Chondrocyte (in vitro differentiated cells): Measurements from ENCODE around the gene PRKAR1B. TPM values are rescaled to one million over a fixed set of nuclear protein-coding genes. Genes with fewer than 3 reads are reported as not detected.
A peak's percentile ranks its signal among the peaks of the same experiment; 100 is the strongest.

Experiments
- DNase-seq: peaks from one replicate; pipeline ENCODE4 v3.0.0; 2021; ENCODE audit warnings: mixed read lengths, low spot score
- H3K27ac Mint-ChIP-seq: one replicate; pipeline ENCODE4 v1.8.0; 2021; ENCODE audit warnings: mild to moderate bottlenecking, moderate library complexity, mixed read lengths; ENCODE audit not compliant: unreplicated experiment
- H3K27me3 Mint-ChIP-seq: 2 replicates; pipeline ENCODE4 v1.8.0; 2021; ENCODE audit warnings: low read depth, mixed read lengths
- H3K36me3 Mint-ChIP-seq: 2 replicates; pipeline ENCODE4 v1.8.0; 2021; ENCODE audit warnings: low read depth, mixed read lengths
- H3K4me1 Mint-ChIP-seq: 2 replicates; pipeline ENCODE4 v1.8.0; 2021; ENCODE audit warnings: low read depth, mild to moderate bottlenecking, mixed read lengths
- H3K4me3 Mint-ChIP-seq: one replicate; pipeline ENCODE4 v1.8.0; 2021; ENCODE audit warnings: mild to moderate bottlenecking, moderate library complexity, mixed read lengths; ENCODE audit not compliant: unreplicated experiment
- H3K9me3 Mint-ChIP-seq: 2 replicates; pipeline ENCODE4 v1.8.0; 2021; ENCODE audit warnings: low read depth, mixed read lengths
- total RNA-seq: library from RNA; stranded (reverse); gene quantifications from 3 replicates; pipeline ENCODE4 v1.2.1, GENCODE V29; 2021
- TF ChIP-seq, protein P1 (sequence below): fragments of 200-600 bp; sonication (generic); IDR thresholded peaks from 2 replicates; pipeline ENCODE4 v1.5.0; 2021; ENCODE audit warnings: antibody characterized with exemption, mild to moderate bottlenecking, moderate library complexity

PRKAR1B gene
- total RNA-seq, 1 donor from 2014 or later = 7.7 TPM

DNA sequence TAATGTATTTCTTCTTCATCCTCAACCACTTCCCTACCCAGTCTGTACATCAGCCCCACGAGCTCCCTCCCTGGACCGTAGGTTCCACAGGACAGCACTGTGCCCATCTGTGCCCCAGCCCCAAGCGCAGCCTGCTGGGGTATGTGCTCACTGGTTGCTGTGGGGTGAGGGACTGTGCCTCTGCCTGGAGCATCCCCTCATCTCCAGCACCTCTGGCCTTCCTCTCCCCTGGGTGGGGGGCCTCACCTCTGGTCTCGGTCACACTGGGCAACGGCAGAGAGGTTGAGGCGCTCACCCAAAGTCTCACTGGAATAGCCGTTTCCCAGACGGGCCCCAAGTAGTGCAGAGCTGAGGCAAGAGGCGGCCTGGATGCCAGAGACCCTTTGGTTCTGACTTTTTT is 1.5 kb upstream of the PRKAR1B start:
- H3K27me3 Mint-ChIP-seq = no peaks in the 10 kb centered on the region

GRCh38 chr7:727806-728460 is 852 bp upstream of the PRKAR1B start:
- H3K36me3 Mint-ChIP-seq = peaks cover 7% of the 10 kb centered on the region
- peaks cover 2% of the 10 kb centered on the region for H3K9me3 Mint-ChIP-seq
- H3K27me3 Mint-ChIP-seq = no peaks in the 10 kb centered on the region
- TF ChIP-seq, protein P1, sequence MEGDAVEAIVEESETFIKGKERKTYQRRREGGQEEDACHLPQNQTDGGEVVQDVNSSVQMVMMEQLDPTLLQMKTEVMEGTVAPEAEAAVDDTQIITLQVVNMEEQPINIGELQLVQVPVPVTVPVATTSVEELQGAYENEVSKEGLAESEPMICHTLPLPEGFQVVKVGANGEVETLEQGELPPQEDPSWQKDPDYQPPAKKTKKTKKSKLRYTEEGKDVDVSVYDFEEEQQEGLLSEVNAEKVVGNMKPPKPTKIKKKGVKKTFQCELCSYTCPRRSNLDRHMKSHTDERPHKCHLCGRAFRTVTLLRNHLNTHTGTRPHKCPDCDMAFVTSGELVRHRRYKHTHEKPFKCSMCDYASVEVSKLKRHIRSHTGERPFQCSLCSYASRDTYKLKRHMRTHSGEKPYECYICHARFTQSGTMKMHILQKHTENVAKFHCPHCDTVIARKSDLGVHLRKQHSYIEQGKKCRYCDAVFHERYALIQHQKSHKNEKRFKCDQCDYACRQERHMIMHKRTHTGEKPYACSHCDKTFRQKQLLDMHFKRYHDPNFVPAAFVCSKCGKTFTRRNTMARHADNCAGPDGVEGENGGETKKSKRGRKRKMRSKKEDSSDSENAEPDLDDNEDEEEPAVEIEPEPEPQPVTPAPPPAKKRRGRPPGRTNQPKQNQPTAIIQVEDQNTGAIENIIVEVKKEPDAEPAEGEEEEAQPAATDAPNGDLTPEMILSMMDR = peak; percentile 35
- no peak for DNase-seq
- H3K4me1 Mint-ChIP-seq = peaks cover 46% of the 10 kb centered on the region
- H3K27ac Mint-ChIP-seq = peak overlapping the region; percentile 69
- H3K4me3 Mint-ChIP-seq = peak overlapping the region; percentile 79

More for the DNA sequence above, 1.5 kb upstream of the PRKAR1B start:
- Mint-ChIP-seq H3K4me1 (peaks cover 46% of the 10 kb centered on the region), H3K9me3 (peaks cover 2% of the 10 kb centered on the region), H3K27ac (no peak overlapping the region), H3K36me3 (peaks cover 8% of the 10 kb centered on the region), H3K4me3 (peak overlapping the region; percentile 79)
- DNase-seq = peak; percentile 67
- TF ChIP-seq, protein P1 = no peak

- Mint-ChIP-seq H3K4me3 (no peak overlapping the region), H3K27ac (no peak overlapping the region), H3K9me3 (peaks cover 4% of the 10 kb centered on the region), H3K27me3 (no peaks in the 10 kb centered on the region), H3K4me1 (peaks cover 36% of the 10 kb centered on the region), H3K36me3 (peaks cover 10% of the 10 kb centered on the region)
- no peak for DNase-seq
- TF ChIP-seq, protein P1 = no peak
Measured at GRCh38 chr7:726854-727103, 302 bp downstream of the PRKAR1B start.

DNA sequence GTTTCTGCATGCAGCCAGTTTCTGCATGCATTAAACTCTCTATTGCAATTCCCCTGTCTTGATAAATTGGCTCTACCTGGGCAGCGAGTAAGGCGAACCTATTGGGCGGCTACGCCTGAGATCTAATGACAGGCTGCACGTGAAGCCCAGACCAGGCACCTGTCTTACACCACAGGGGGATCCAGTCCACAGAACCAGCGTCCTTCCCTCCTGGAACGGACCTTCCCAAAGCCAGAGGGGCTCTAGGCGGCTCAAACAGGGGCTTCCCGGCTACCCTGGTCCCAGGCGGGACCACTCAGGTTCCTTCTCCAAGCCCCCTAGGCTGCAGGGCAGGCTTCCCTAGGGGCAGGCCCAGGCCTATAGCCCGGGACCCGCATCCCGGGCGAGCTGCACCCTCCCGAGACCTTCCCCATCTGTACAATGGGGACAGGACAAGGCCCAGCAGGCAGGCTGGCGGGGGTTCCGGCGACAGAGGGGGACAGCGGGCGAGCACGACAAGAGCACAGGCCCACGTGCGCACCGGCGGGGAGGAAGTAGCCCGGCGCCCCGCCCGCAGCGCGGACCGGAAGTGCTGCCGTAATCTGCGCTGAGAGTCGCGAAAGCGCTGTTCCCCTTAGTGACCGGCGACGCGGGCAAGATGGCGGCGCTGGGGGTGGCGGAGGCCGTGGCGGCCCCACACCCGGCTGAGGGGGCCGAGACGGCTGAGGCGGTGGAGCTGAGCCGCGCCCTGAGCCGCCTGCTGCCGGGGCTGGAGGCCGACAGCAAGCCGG is 812 bp downstream of the PRKAR1B start, which contains the start of gene DNAAF5:
TSS of gene DNAAF5 (plus strand) at position 616 of the 770 bp plus-strand sequence. CDS start at position 638, 22 bp downstream.
- peak within 1 kb of the TSS; percentile 79 for H3K4me3 Mint-ChIP-seq
- peaks cover 6% of the 10 kb centered on the region for H3K9me3 Mint-ChIP-seq
- peaks cover 13% of the 10 kb centered on the region for H3K36me3 Mint-ChIP-seq
- H3K27ac Mint-ChIP-seq = no peak within 1 kb of the TSS
- H3K27me3 Mint-ChIP-seq = no peaks in the 10 kb centered on the region
- DNase-seq = peak; percentile 67
- H3K4me1 Mint-ChIP-seq = peaks cover 32% of the 10 kb centered on the region
- TF ChIP-seq, protein P1 = no peak

GRCh38 chr7:725223-726005 is 1.7 kb downstream of the PRKAR1B start:
- DNase-seq = no peak
- Mint-ChIP-seq H3K27ac (no peak overlapping the region), H3K4me3 (peak overlapping the region; percentile 65), H3K4me1 (peaks cover 27% of the 10 kb centered on the region), H3K9me3 (peaks cover 13% of the 10 kb centered on the region), H3K27me3 (no peaks in the 10 kb centered on the region), H3K36me3 (peaks cover 11% of the 10 kb centered on the region)
- TF ChIP-seq, protein P1 = no peak
